Common myeloid progenitor, CD34-positive (primary cell): ENCODE data around the gene HPX.

Experiments
- CTCF ChIA-PET: fragments of 350-600 bp; sonication (Branson Sonifier 250); formaldehyde crosslinking; loops from one replicate; lab custom pipeline; 2021; ENCODE audit warnings: antibody characterized with exemption; lab: Charles Lee
- POLR2A ChIA-PET: fragments of 350-600 bp; sonication (Branson Sonifier 250); formaldehyde crosslinking; loops from one replicate; lab custom pipeline; 2021; ENCODE audit warnings: antibody characterized with exemption; lab: Charles Lee
- DNase-seq, 3 donors: peaks; one replicate each; pipeline versions ENCODE4 v3.0.0 to v3.0.0-alpha.2; 2013
- H3K27ac ChIP-seq, 2 experiments: 1 replicate in 1 of 2; 2 replicates in 1 of 2; pipeline ENCODE4 v1.7.0; 2013; ENCODE audit warnings: inconsistent platforms in 2 of 2, low read length in 2 of 2, mild to moderate bottlenecking in 2 of 2, low read depth in 1 of 2, moderate library complexity in 1 of 2; ENCODE audit not compliant: severe bottlenecking in 2 of 2, insufficient read depth in 1 of 2, poor library complexity in 1 of 2
- H3K27me3 ChIP-seq, 5 experiments: replicated peaks in 2 of 5; 1 replicate in 3 of 5; 2 replicates in 2 of 5; pipeline versions ENCODE4 v1.6.1 to v1.7.0; 2013; ENCODE audit warnings: low read length in 4 of 5, mild to moderate bottlenecking in 2 of 5, moderate library complexity in 2 of 5, inconsistent platforms in 1 of 5; ENCODE audit not compliant: insufficient read depth in 5 of 5, control insufficient read depth in 4 of 5
- H3K36me3 ChIP-seq, 4 experiments: 1 replicate in 2 of 4; 2 replicates in 2 of 4; pipeline versions ENCODE4 v1.6.1 to v1.7.0; 2013; ENCODE audit warnings: low read length in 3 of 4, control low read depth in 1 of 4, mild to moderate bottlenecking in 1 of 4; ENCODE audit not compliant: control insufficient read depth in 4 of 4, insufficient read depth in 4 of 4
- H3K4me1 ChIP-seq, 4 experiments: 1 replicate in 3 of 4; 2 replicates in 1 of 4; pipeline versions ENCODE4 v1.6.1 to v1.7.1; 2013; ENCODE audit warnings: low read length in 3 of 4, mild to moderate bottlenecking in 3 of 4, control low read depth in 1 of 4, inconsistent platforms in 1 of 4, moderate library complexity in 1 of 4; ENCODE audit not compliant: control insufficient read depth in 4 of 4, insufficient read depth in 4 of 4; ENCODE audit errors: control extremely low read depth in 1 of 4
- H3K4me3 ChIP-seq, 7 experiments: 1 replicate in 4 of 7; 2 replicates in 3 of 7; pipeline versions ENCODE4 v1.5.1 to v1.7.0; 2013; ENCODE audit warnings: mild to moderate bottlenecking in 7 of 7, low read length in 6 of 7, moderate library complexity in 6 of 7, inconsistent platforms in 2 of 7, low read depth in 2 of 7, control low read depth in 1 of 7; ENCODE audit not compliant: insufficient read depth in 4 of 7, control insufficient read depth in 1 of 7; ENCODE audit errors: extremely low read depth in 1 of 7
- H3K9me3 ChIP-seq, 5 experiments: 1 replicate in 4 of 5; 2 replicates in 1 of 5; pipeline versions ENCODE4 v1.6.1 to v1.7.1; 2013; ENCODE audit warnings: low read length in 4 of 5, mild to moderate bottlenecking in 2 of 5, inconsistent platforms in 1 of 5, low read depth in 1 of 5, moderate library complexity in 1 of 5; ENCODE audit not compliant: control insufficient read depth in 4 of 5, insufficient read depth in 2 of 5; ENCODE audit errors: control extremely low read depth in 1 of 5
- WGBS: methylation state at CpG from one replicate; pipeline ENCODE4 v1.1.5; 2013; ENCODE audit not compliant: insufficient coverage; 5-methylcytosine and 5-hydroxymethylcytosine counted together

Gene HPX

DNA sequence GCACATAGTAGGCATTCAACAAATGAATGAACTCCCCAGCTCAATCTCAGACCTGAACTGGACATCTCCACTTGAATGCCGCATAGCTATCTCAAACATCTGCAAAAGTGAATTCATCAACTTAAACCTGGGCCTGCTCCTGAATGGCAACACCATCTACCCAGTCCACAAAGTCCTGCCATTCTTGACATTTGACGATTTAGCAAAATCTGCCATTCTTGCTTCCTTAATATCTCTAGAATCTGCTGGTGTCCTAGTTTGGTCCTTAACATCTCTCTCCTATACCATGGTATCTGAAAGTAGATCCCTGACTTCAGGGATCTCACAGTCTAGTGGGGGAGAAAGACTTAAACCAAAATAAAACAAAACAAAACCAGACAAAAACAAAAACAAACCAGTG lies 12.4 kb upstream of the HPX start:
- WGBS = 93% methylated on average over 2 of the region's 2 CpGs
- Histone ChIP-seq H3K36me3 (peaks cover 2 to 67% (median 32%) of the 10 kb centered on the region in 4 experiments), H3K4me1 (no peaks in the 10 kb centered on the region), H3K27ac (no peak overlapping the region), H3K9me3 (no peaks in the 10 kb centered on the region), H3K27me3 (no peaks in the 10 kb centered on the region), H3K4me3 (no peak overlapping the region)
- ChIA-PET CTCF (interaction anchor here (1.0 to 2.4 kb wide), 5 partner anchors 9 to 74 kb away, joined by 3 to 15 read pairs (median 6); partner anchors contain the start of gene HPX), POLR2A (no interaction called here)
- DNase-seq = no peak

DNA sequence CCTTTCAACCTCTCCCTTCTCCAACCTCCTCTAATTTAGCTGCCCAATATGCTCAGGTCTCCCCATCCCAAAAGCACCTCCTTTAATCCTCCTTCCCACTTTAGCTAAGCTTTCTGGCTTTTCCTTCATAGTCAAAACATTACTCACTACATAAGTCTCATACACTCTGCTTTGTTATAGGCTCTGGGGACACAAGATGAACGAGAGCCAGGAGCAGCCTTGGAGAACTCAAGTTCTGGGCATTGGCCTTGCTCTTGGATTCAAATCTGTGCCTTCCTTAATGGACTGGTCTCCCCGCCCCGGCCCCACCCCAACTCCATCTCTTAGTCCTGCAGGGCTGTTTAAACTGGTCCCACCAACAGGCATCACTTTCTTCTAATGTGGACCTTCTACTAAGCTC lies 11.4 kb upstream of the HPX start:
- Histone ChIP-seq H3K27ac (no peak overlapping the region), H3K4me1 (no peaks in the 10 kb centered on the region), H3K27me3 (no peaks in the 10 kb centered on the region), H3K4me3 (no peak overlapping the region), H3K9me3 (no peaks in the 10 kb centered on the region), H3K36me3 (peaks cover 2 to 57% (median 32%) of the 10 kb centered on the region in 4 experiments)
- WGBS = 92% methylated on average over 3 of the region's 3 CpGs
- CTCF ChIA-PET = interaction anchor here (0.9 to 2.4 kb wide), 5 partner anchors 8 to 73 kb away, joined by 3 to 15 read pairs (median 6); no protein-coding TSS in a partner anchor
- POLR2A ChIA-PET = no interaction called here
- DNase-seq = no peak

DNA sequence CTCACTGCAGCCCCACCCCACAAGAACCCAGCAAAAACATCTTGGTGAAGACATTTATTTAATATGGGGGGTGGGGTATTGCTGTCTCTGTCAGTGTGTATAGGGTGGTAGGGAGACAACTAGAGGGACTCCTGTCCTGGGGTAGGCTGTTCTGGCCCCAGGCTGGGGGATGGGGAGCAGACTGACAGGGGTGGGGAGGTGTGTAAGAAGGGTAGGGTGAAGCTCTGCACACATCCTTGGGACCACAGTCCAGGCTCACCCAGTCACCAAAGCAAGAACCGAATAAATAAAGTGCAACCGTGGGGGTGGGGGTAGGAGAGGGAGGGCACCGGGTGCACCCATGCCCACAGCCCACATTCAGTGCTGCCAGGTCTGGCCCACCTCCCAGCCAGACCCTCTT lies 7.8 kb upstream of the HPX start:
- Histone ChIP-seq H3K36me3 (peaks cover 0 to 30% (median 14%) of the 10 kb centered on the region in 4 experiments), H3K4me3 (no peak overlapping the region), H3K4me1 (no peaks in the 10 kb centered on the region), H3K27ac (no peak overlapping the region), H3K9me3 (no peaks in the 10 kb centered on the region), H3K27me3 (no peaks in the 10 kb centered on the region)
- CTCF ChIA-PET = interaction anchor here (1.0 to 22.9 kb wide), 3 partner anchors 9 to 82 kb away, joined by 3 to 464 read pairs (median 4); partner anchors contain the start of gene SMPD1
- POLR2A ChIA-PET = no interaction called here
- DNase-seq = no peak
- WGBS = no CpG with 5 or more reads among the region's 3 CpGs

DNA sequence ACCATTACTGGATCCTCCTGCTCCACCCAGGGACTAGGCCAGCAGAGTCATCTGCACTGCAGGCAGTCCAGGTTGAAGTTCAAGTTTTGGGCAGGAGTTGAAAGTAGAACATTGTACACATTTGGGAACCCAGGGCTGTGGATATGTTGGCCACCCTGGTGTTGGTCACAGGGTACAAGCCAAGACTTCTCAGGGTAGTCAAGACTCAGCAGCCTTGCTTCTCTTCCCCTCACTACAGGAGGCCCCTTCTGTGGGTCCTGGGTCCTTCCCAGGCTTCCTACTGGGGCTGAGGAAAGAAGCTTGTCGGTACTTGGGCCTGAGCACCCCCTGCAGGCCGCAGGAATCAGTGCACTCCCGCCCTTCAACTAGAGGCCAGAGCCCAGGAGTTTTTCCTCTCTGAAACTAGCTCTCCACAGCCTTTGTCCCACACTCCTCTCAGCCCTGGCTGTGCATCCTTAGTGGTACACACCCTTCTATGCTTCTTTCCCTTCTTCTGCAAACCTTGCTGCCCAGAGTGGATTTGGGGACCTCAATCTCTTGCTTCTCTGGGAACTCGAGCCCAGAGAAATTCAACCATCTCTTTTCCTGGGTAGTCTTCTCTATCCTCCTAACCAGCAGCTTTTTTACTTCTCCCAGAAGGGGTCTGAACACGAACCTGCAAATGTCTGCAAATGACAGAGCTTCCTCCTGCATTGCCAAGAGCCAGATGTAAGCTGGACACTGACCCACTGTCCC lies 2.6 kb upstream of the HPX start:
- Histone ChIP-seq H3K36me3 (no peaks in the 10 kb centered on the region), H3K9me3 (no peaks in the 10 kb centered on the region), H3K4me3 (no peak overlapping the region), H3K27me3 (no peaks in the 10 kb centered on the region), H3K27ac (no peak overlapping the region), H3K4me1 (peaks cover 0 to 5% (median under 1%) of the 10 kb centered on the region in 4 experiments)
- ChIA-PET CTCF (interaction anchor here (0.7 to 22.9 kb wide), 26 partner anchors 9 to 259 kb away, joined by 3 to 464 read pairs (median 6); partner anchors contain the start of genes APBB1, ARFIP2, SMPD1 and TIMM10B), POLR2A (interaction anchor here (0.5 to 1.2 kb wide), 2 partner anchors 24 to 64 kb away, joined by 4 to 9 read pairs; no protein-coding TSS in a partner anchor)
- WGBS = 29% methylated on average over 4 of the region's 5 CpGs
- peak; percentile 50 to 68 (median 60) for DNase-seq

DNA sequence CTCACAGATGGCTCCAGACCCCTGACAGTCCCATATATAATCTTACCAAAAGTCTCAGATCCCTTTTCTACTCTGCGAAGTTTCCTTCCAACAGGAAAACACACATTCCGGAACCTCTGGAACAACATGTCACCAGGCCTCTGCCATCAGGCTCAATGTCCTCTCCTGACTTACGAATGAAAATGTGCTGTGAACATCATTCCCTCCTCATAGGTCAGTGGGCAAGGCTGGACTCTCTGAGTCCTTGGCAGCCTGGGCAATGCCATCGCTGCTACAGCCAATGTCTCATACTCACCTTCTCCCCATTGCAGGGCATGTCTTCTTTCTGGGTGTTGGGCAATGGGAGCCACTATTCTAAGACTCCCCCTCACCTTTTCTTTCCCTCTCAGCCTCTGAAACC lies 1.7 kb upstream of the HPX start:
- H3K27me3 ChIP-seq = no peaks in the 10 kb centered on the region
- 86% methylated on average over 4 of the region's 4 CpGs for WGBS
- no peak for DNase-seq
- POLR2A ChIA-PET = no interaction called here
- no peaks in the 10 kb centered on the region for H3K36me3 ChIP-seq
- CTCF ChIA-PET = interaction anchor here (1.3 to 22.9 kb wide), 11 partner anchors 12 to 260 kb away, joined by 3 to 464 read pairs (median 10); partner anchors contain the start of genes APBB1, SMPD1 and TRIM3
- H3K27ac ChIP-seq = no peak overlapping the region
- H3K4me1 ChIP-seq = peaks cover 0 to 15% (median 10%) of the 10 kb centered on the region in 4 experiments
- no peak overlapping the region for H3K4me3 ChIP-seq
- H3K9me3 ChIP-seq = no peaks in the 10 kb centered on the region

DNA sequence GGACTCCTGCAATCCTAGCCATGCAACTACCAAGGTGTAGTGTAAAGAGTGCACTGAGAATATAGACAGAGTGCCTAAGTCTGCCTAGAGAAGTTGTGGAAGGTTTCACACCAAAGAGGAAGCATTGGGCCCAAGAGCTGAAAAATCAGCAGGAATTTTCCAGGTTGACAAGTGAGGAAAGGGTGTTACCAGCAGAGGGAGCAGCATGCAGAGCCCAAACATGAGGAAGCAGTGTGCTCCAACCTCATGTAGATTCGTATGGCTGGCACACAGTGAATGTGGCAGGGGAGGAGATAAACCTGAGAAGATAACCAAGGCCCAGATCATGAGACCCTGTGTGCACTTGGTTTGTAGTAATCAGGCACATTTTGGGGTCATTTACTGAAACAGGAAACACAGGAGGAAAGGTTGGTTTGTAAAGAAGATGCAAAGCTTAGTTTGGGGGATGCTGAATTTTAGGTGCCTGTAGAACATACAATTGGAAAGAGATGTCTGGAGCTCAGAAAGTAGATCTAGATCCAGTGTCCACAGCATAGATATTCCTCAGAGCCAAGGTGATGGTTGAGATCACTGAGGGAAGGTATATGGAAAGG lies 1.7 kb downstream of the HPX start:
- Histone ChIP-seq H3K36me3 (no peaks in the 10 kb centered on the region), H3K9me3 (no peaks in the 10 kb centered on the region), H3K27ac (no peak overlapping the region), H3K4me1 (peaks cover 0 to 15% (median 10%) of the 10 kb centered on the region in 4 experiments), H3K4me3 (no peak overlapping the region), H3K27me3 (peaks cover 0 to 3% (median 0%) of the 10 kb centered on the region in 5 experiments)
- ChIA-PET CTCF (interaction anchor here (0.6 to 22.9 kb wide), 10 partner anchors 8 to 85 kb away, joined by 3 to 464 read pairs (median 6); partner anchors contain the start of genes APBB1 and SMPD1), POLR2A (no interaction called here)
- DNase-seq = peak; percentile 60 to 70 (median 70)
- WGBS = 22% methylated on average over 1 of the region's 1 CpG
